RWPE2 (cell line): ENCODE data around the gene ANO6.

ENCODE experiments used
- ATAC-seq: fragments of 200-7000 bp; cut with Tn5 transposase; 3 replicates; pipeline ENCODE4 v1.9.1; 2021; ENCODE audit warnings: low read depth
- DNase-seq: peaks from one replicate; pipeline ENCODE4 v3.0.0-alpha.2; 2020; ENCODE audit warnings: low spot score
- H3K27ac ChIP-seq: fragments of 450-650 bp; 2 replicates; pipeline ENCODE4 v1.5.1; 2017; ENCODE audit warnings: mild to moderate bottlenecking; ENCODE audit not compliant: poor library complexity, severe bottlenecking
- H3K27me3 ChIP-seq: fragments of 250-450 bp; sonication (Bioruptor Pico); 2 replicates; pipeline ENCODE4 v1.5.1; 2021; ENCODE audit warnings: mild to moderate bottlenecking, moderate library complexity; ENCODE audit not compliant: insufficient read depth, poor library complexity, severe bottlenecking
- H3K36me3 ChIP-seq: fragments of 250-450 bp; sonication (Bioruptor Pico); 2 replicates; pipeline ENCODE4 v1.5.1; 2020; ENCODE audit warnings: low read depth, mild to moderate bottlenecking, moderate library complexity
- H3K4me1 ChIP-seq: fragments of 250-450 bp; sonication (Bioruptor Pico); 2 replicates; pipeline ENCODE4 v1.5.1; 2021; ENCODE audit warnings: mild to moderate bottlenecking, moderate library complexity; ENCODE audit not compliant: insufficient read depth, poor library complexity, severe bottlenecking
- H3K4me3 ChIP-seq: fragments of 250-450 bp; sonication (Bioruptor Pico); 2 replicates; pipeline ENCODE4 v1.5.1; 2021; ENCODE audit warnings: mild to moderate bottlenecking, moderate library complexity; ENCODE audit not compliant: severe bottlenecking
- H3K9me3 ChIP-seq: fragments of 250-450 bp; sonication (Bioruptor Pico); 2 replicates; pipeline ENCODE4 v1.5.1; 2021; ENCODE audit warnings: mild to moderate bottlenecking, moderate library complexity; ENCODE audit not compliant: severe bottlenecking
- TF ChIP-seq, protein P1 (sequence below): fragments of 450-650 bp; IDR thresholded peaks from one replicate; pipeline ENCODE4 v1.5.1; 2017; ENCODE audit warnings: mild to moderate bottlenecking, moderate library complexity; ENCODE audit not compliant: poor library complexity, severe bottlenecking

ANO6 gene

DNA sequence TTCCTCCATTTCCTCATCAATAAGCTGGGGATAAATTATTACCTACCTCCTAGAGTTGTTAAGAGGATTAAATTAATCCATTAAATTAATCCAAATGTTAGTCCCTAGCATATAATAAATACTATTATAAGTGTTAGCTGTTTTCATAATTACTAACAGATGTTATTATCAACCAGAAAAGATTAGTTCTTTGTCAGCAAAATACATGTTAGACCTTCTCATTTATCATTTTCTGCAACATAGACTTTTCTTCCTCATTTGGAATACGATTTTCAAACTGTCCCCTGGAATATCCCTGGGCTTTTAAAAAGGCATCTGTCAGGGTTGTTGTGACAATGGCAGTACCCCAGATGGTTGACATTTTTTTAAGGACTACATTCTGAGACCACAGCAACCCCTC is 133.1 kb downstream of the ANO6 start:
- ATAC-seq = no peak
- H3K27ac ChIP-seq = no peak overlapping the region
- H3K9me3 ChIP-seq = no peaks in the 10 kb centered on the region
- TF ChIP-seq, protein P1, sequence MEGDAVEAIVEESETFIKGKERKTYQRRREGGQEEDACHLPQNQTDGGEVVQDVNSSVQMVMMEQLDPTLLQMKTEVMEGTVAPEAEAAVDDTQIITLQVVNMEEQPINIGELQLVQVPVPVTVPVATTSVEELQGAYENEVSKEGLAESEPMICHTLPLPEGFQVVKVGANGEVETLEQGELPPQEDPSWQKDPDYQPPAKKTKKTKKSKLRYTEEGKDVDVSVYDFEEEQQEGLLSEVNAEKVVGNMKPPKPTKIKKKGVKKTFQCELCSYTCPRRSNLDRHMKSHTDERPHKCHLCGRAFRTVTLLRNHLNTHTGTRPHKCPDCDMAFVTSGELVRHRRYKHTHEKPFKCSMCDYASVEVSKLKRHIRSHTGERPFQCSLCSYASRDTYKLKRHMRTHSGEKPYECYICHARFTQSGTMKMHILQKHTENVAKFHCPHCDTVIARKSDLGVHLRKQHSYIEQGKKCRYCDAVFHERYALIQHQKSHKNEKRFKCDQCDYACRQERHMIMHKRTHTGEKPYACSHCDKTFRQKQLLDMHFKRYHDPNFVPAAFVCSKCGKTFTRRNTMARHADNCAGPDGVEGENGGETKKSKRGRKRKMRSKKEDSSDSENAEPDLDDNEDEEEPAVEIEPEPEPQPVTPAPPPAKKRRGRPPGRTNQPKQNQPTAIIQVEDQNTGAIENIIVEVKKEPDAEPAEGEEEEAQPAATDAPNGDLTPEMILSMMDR = no peak
- no peak for DNase-seq
- H3K27me3 ChIP-seq = no peaks in the 10 kb centered on the region
- peaks cover 3% of the 10 kb centered on the region for H3K4me1 ChIP-seq
- H3K36me3 ChIP-seq = peaks cover 56% of the 10 kb centered on the region
- H3K4me3 ChIP-seq = no peak overlapping the region

DNA sequence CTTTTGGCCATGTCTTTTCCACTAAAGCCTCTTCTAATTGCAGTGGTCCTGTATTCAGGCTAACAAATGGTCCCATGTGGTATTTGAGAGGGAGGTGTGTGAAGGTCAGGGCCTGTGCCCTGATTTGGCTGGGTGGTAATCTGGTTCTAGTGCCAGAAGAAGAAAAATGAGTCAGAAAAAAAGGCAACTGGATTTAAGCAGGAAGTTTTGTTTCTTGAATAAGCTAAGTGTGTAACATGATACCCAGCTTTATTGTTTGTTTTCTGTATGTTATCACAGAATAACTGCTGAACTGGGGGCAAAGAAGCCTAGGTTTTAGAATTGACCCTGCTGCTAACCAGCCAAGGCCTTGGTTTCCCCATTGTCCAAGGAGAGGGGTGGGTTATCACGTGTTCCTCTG is 134.0 kb downstream of the ANO6 start:
- Histone ChIP-seq H3K27ac (no peak overlapping the region), H3K36me3 (peaks cover 61% of the 10 kb centered on the region), H3K27me3 (no peaks in the 10 kb centered on the region), H3K4me1 (peaks cover 3% of the 10 kb centered on the region), H3K9me3 (no peaks in the 10 kb centered on the region), H3K4me3 (no peak overlapping the region)
- TF ChIP-seq, protein P1 = no peak
- 0 out of 3 replicates have a peak, but pooled peaks have one; percentile 25 for ATAC-seq
- no peak for DNase-seq

DNA sequence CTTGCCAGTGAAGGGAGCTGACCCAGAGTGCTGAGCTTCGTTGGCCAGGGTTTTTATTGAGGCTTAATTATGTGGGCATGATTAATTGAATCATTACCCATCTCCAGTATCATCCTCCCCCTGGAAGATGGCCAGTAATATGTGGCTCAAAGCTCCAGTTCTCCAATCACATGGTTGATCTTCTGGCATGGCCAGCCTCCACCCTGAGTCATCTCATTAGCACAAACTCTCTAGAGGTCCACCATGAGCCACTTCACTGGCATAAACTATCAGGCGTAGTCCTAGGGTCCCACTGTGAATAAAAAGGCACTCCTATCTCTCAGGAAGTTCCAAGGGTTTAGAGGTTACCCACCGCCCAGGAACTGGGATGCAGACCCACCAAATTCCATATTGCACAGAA is 135.0 kb downstream of the ANO6 start:
- H3K27ac ChIP-seq = no peak overlapping the region
- DNase-seq (no peak), ATAC-seq (no peak)
- H3K9me3 ChIP-seq = no peaks in the 10 kb centered on the region
- peaks cover 3% of the 10 kb centered on the region for H3K4me1 ChIP-seq
- peaks cover 61% of the 10 kb centered on the region for H3K36me3 ChIP-seq
- TF ChIP-seq, protein P1 = no peak
- no peak overlapping the region for H3K4me3 ChIP-seq
- H3K27me3 ChIP-seq = no peaks in the 10 kb centered on the region

DNA sequence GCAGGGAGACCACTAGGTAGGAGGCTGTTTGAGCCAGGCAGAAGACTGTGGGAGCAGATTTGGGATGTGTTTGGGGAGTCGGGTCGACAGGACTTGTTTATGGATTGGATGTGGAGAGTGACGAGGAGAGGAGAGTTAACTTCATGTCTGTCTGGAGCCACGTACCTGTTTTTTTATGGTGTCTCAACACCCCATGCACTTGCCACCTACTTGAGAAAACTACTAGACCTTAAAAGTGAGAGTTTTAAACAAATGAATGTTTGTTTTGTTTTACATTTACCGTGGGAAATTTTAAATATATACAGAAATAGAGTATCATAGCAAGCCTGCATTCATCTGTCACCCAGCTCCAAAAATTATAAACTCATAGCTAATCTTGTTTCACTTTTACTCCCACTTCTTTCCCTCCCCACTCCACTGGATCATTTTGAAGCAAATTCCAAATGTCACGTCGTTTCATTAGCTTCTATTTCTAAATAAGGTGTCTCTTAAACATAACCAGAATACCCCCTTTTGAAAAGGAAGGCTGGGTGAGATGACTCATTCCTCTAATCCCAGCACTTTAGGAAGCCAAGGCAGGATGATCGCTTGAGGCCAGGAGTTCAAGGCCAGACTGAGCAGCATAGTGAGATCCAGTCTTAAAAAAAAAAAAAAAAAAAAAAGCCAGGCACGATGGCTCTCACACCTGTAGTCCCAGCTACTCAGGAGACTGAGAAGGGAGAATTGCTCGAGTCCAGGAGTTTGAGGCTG is 136.2 kb downstream of the ANO6 start:
- peaks cover 61% of the 10 kb centered on the region for H3K36me3 ChIP-seq
- ATAC-seq = no peak

More for the DNA sequence above, 136.2 kb downstream of the ANO6 start:
- no peak for DNase-seq
- TF ChIP-seq, protein P1 = no peak
- Histone ChIP-seq H3K27ac (no peak overlapping the region), H3K4me3 (no peak overlapping the region), H3K27me3 (no peaks in the 10 kb centered on the region), H3K4me1 (peaks cover 3% of the 10 kb centered on the region), H3K9me3 (no peaks in the 10 kb centered on the region)
